Measurements from ENCODE around the gene ZNF514. TPM values are rescaled to one million over a fixed set of nuclear protein-coding genes. Genes with fewer than 3 reads are reported as not detected.

The ZNF514 gene
- total and polyA plus RNA-seq, 2 of the 8 experiments (the other 6 are each of a cell fraction or from before 2014, with no cell fraction given), result 5.3 to 13.3 TPM

GRCh38 chr2:95158891-95159619 is 593 bp downstream of the ZNF514 start (continued):
- peak; percentile 28 for TF ChIP-seq EZH2 (IDR thresholded peaks at IDR 0.05; ENCODE audit: low read depth, low read length, severe bottlenecking)

All from H1 (cell line).